Fibroblast of lung (primary cell): Measurements from ENCODE around the gene ING4. TPM values are rescaled to one million over a fixed set of nuclear protein-coding genes. Genes with fewer than 3 reads are reported as not detected.

Source experiments
- DNase-seq, 2 donors: peaks; one replicate each; pipeline versions ENCODE4 v3.0.0 to v3.0.0-alpha.2; 2010; ENCODE audit warnings: low read depth in 2 of 2
- H2AFZ ChIP-seq: 2 replicates; pipeline ENCODE4 v1.5.1; 2012; ENCODE audit warnings: low read length, control low read depth, inconsistent platforms
- H3K27ac ChIP-seq: 2 replicates; pipeline ENCODE4 v1.5.1; 2011; ENCODE audit warnings: low read length, control low read depth; ENCODE audit not compliant: insufficient read depth
- H3K27me3 ChIP-seq: 2 replicates; pipeline ENCODE4 v1.5.1; 2011; ENCODE audit warnings: mild to moderate bottlenecking, low read length; ENCODE audit not compliant: control insufficient read depth, insufficient read depth
- H3K36me3 ChIP-seq: 2 replicates; pipeline ENCODE4 v1.5.1; 2011; ENCODE audit warnings: low read length; ENCODE audit not compliant: control insufficient read depth, insufficient read depth
- H3K4me1 ChIP-seq: 2 replicates; pipeline ENCODE4 v1.5.1; 2011; ENCODE audit warnings: low read length; ENCODE audit not compliant: control insufficient read depth, insufficient read depth; ENCODE audit errors: extremely low read depth
- H3K4me2 ChIP-seq: 2 replicates; pipeline ENCODE4 v1.5.1; 2011; ENCODE audit warnings: low read length, control low read depth; ENCODE audit not compliant: insufficient read depth; ENCODE audit errors: extremely low read depth
- H3K4me3 ChIP-seq, 4 experiments: fragments of 200-600 bp in 1 of 4; sonication (generic) in 1 of 4; replicated peaks in 1 of 4; 2 replicates each; pipeline ENCODE4 v1.5.1; 2011 to 2016; ENCODE audit warnings: low read length in 4 of 4, low read depth in 3 of 4, mild to moderate bottlenecking in 3 of 4, control low read depth in 2 of 4, inconsistent platforms in 1 of 4, mixed read lengths in 1 of 4; ENCODE audit not compliant: insufficient read depth in 1 of 4; ENCODE audit errors: control extremely low read depth in 1 of 4
- H3K79me2 ChIP-seq: 2 replicates; pipeline ENCODE4 v1.5.1; 2012; ENCODE audit warnings: mild to moderate bottlenecking, low read length, inconsistent platforms; ENCODE audit not compliant: control insufficient read depth, insufficient read depth
- H3K9ac ChIP-seq: 2 replicates; pipeline ENCODE4 v1.5.1; 2011; ENCODE audit warnings: mild to moderate bottlenecking, low read length, control low read depth; ENCODE audit not compliant: insufficient read depth
- H3K9me3 ChIP-seq: 2 replicates; pipeline ENCODE4 v1.5.1; 2012; ENCODE audit warnings: low read depth, low read length; ENCODE audit not compliant: control insufficient read depth, insufficient read depth
- H4K20me1 ChIP-seq: 2 replicates; pipeline ENCODE4 v1.5.1; 2011; ENCODE audit warnings: low read length; ENCODE audit not compliant: control insufficient read depth, insufficient read depth; ENCODE audit errors: extremely low read depth
- CTCF ChIP-seq, 2 donors: IDR thresholded peaks in 1 of 2; conservative IDR thresholded peaks in 1 of 2; 1 replicate in 1 of 2; 2 replicates in 1 of 2; pipeline ENCODE4 v1.5.1; 2011 to 2012; ENCODE audit warnings: low read length in 2 of 2, control low read depth in 1 of 2, inconsistent platforms in 1 of 2, low read depth in 1 of 2, mild to moderate bottlenecking in 1 of 2
- EZH2 ChIP-seq: IDR thresholded peaks from 2 replicates; pipeline ENCODE4 v1.5.1; 2012; ENCODE audit warnings: low read length, control low read depth, mild to moderate bottlenecking; ENCODE audit errors: missing control alignments
- polyA plus RNA-seq, 2 donors: library from polyadenylated mRNA; depleted of rRNA in 1 of 2; stranded (reverse) in 1 of 2; unstranded in 1 of 2; fragments of >200 nt; gene quantifications; 2 replicates each; pipeline ENCODE4 v1.2.1, GENCODE V29; 2011 to 2012; ENCODE audit warnings: missing spikeins in 1 of 2
- total RNA-seq: library from RNA; depleted of rRNA; stranded (reverse); fragments of >200 nt; gene quantifications from 2 replicates; pipeline ENCODE4 v1.2.1, GENCODE V29; 2014

ING4 gene
- total and polyA plus RNA-seq, 2 donors (not counting 1 experiment from before 2014, with no cell fraction given): 36.0 to 47.1 TPM

DNA sequence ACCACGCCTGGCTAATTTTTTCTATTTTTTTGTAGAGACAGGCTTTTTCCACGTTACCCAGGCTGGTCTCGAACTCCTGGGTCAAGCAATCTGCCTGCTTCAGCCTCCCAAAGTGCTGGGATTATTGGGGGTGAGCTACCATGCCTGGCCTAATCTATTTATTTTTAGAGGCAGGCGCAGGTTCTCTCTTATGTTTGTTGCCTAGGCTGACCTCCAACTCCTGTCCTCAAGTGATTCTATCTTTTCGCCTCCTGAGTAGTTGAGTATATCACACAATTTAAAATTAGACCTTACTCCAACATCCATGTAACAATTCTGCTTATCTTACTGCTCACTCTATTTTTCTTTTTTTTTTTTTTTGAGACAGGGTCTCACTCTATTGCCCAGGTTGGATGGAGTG lies 8.9 kb downstream of the ING4 start:
- Histone ChIP-seq H4K20me1 (no peaks in the 10 kb centered on the region), H3K36me3 (peaks cover 7% of the 10 kb centered on the region), H3K27me3 (no peaks in the 10 kb centered on the region), H3K4me3 (no peak overlapping the region), H3K79me2 (no peaks in the 10 kb centered on the region), H3K4me1 (no peaks in the 10 kb centered on the region), H3K27ac (no peak overlapping the region), H3K4me2 (no peak overlapping the region), H3K9me3 (no peaks in the 10 kb centered on the region), H3K9ac (no peak overlapping the region), H2AFZ (no peak overlapping the region)
- no peak for DNase-seq
- TF ChIP-seq EZH2 (no peak), CTCF (conservative IDR thresholded peaks at IDR 0.05 in 1 of 2, IDR thresholded peaks at IDR 0.05 in 1 of 2; ENCODE audit: low read depth in 1 of 2, low read length in 2 of 2) (no peak)

GRCh38 chr12:6653342-6653741 lies 9.6 kb downstream of the ING4 start:
- Histone ChIP-seq H3K4me3 (no peak overlapping the region), H3K4me1 (no peaks in the 10 kb centered on the region), H3K27ac (no peak overlapping the region), H2AFZ (no peak overlapping the region), H3K27me3 (no peaks in the 10 kb centered on the region), H3K9ac (no peak overlapping the region), H3K9me3 (no peaks in the 10 kb centered on the region), H3K36me3 (peaks cover 7% of the 10 kb centered on the region), H4K20me1 (no peaks in the 10 kb centered on the region), H3K79me2 (no peaks in the 10 kb centered on the region), H3K4me2 (no peak overlapping the region)
- no peak for DNase-seq
- no peak for TF ChIP-seq CTCF (conservative IDR thresholded peaks at IDR 0.05 in 1 of 2, IDR thresholded peaks at IDR 0.05 in 1 of 2; ENCODE audit: low read depth in 1 of 2, low read length in 2 of 2)
- TF ChIP-seq EZH2: no peak

- Histone ChIP-seq H3K36me3 (peaks cover 9% of the 10 kb centered on the region), H4K20me1 (no peaks in the 10 kb centered on the region), H3K27ac (no peak overlapping the region), H3K9ac (no peak overlapping the region), H3K4me2 (no peak overlapping the region), H3K27me3 (no peaks in the 10 kb centered on the region), H3K79me2 (no peaks in the 10 kb centered on the region), H2AFZ (no peak overlapping the region), H3K4me3 (no peak overlapping the region), H3K9me3 (no peaks in the 10 kb centered on the region), H3K4me1 (no peaks in the 10 kb centered on the region)
- TF ChIP-seq CTCF (conservative IDR thresholded peaks at IDR 0.05 in 1 of 2, IDR thresholded peaks at IDR 0.05 in 1 of 2; ENCODE audit: low read depth in 1 of 2, low read length in 2 of 2): no peak
- no peak for TF ChIP-seq EZH2
- DNase-seq: no peak
Observed at GRCh38 chr12:6652391-6652790, 10.5 kb downstream of the ING4 start.
